GM23338 (cell line): ENCODE results near the gene MDM4. TPM values are rescaled to one million over a fixed set of nuclear protein-coding genes. Genes with fewer than 3 reads are reported as not detected.

Source experiments
- ATAC-seq: fragments of 200-7000 bp; cut with Tn5 transposase; 3 replicates; pipeline ENCODE4 v1.9.1; 2020
- DNase-seq: peaks from one replicate; pipeline ENCODE4 v3.0.0-alpha.2; 2015; ENCODE audit warnings: low spot score
- H2AFZ ChIP-seq: fragments of 200-600 bp; sonication (generic); 2 replicates; pipeline ENCODE4 v1.8.0; 2016; ENCODE audit warnings: antibody characterized with exemption, mild to moderate bottlenecking, moderate library complexity
- H3F3A ChIP-seq: fragments of 200-600 bp; sonication (generic); replicated peaks from 2 replicates; pipeline ENCODE4 v1.8.0; 2017; ENCODE audit warnings: antibody characterized with exemption, mixed run types, low read depth
- H3K27ac ChIP-seq: fragments of 200-600 bp; sonication (generic); 2 replicates; pipeline ENCODE4 v1.6.1; 2016; ENCODE audit warnings: low read depth
- H3K27me3 ChIP-seq: fragments of 200-600 bp; sonication (generic); 2 replicates; pipeline ENCODE4 v1.8.0; 2016; ENCODE audit warnings: mild to moderate bottlenecking, mixed run types, moderate library complexity; ENCODE audit not compliant: insufficient read depth
- H3K36me3 ChIP-seq: fragments of 200-600 bp; sonication (generic); 2 replicates; pipeline ENCODE4 v1.8.0; 2016; ENCODE audit warnings: mild to moderate bottlenecking; ENCODE audit not compliant: insufficient read depth
- H3K4me1 ChIP-seq: fragments of 200-600 bp; sonication (generic); 2 replicates; pipeline ENCODE4 v1.8.0; 2016; ENCODE audit warnings: mild to moderate bottlenecking, moderate library complexity; ENCODE audit not compliant: insufficient read depth
- H3K4me2 ChIP-seq: fragments of 200-600 bp; sonication (generic); 2 replicates; pipeline ENCODE4 v1.7.1; 2017; ENCODE audit warnings: mixed run types
- H3K4me3 ChIP-seq: fragments of 200-600 bp; sonication (generic); 2 replicates; pipeline ENCODE4 v1.6.1; 2016; ENCODE audit warnings: mixed run types
- H3K79me2 ChIP-seq: fragments of 200-600 bp; sonication (generic); replicated peaks from 2 replicates; pipeline ENCODE4 v1.8.0; 2017; ENCODE audit warnings: mild to moderate bottlenecking; ENCODE audit not compliant: insufficient read depth
- H3K9me2 ChIP-seq: fragments of 200-600 bp; sonication (generic); 2 replicates; pipeline ENCODE4 v1.8.0; 2017; ENCODE audit not compliant: insufficient read depth
- H4K20me1 ChIP-seq: fragments of 200-600 bp; sonication (generic); replicated peaks from 2 replicates; pipeline ENCODE4 v1.8.0; 2017; ENCODE audit warnings: mild to moderate bottlenecking; ENCODE audit not compliant: insufficient read depth
- H3K27ac Mint-ChIP-seq: 2 replicates; pipeline ENCODE4 v1.8.0; 2020; ENCODE audit warnings: inconsistent platforms, mild to moderate bottlenecking, moderate library complexity, mixed read lengths
- H3K27me3 Mint-ChIP-seq: 3 replicates; pipeline ENCODE4 v1.8.0; 2022; ENCODE audit warnings: low read depth, mild to moderate bottlenecking, moderate library complexity, mixed read lengths, inconsistent platforms; ENCODE audit not compliant: insufficient read depth, poor library complexity
- H3K36me3 Mint-ChIP-seq: 3 replicates; pipeline ENCODE4 v1.8.0; 2021; ENCODE audit warnings: low read depth, mild to moderate bottlenecking, inconsistent platforms, moderate library complexity, mixed read lengths
- H3K4me1 Mint-ChIP-seq: 3 replicates; pipeline ENCODE4 v1.8.0; 2020; ENCODE audit warnings: mild to moderate bottlenecking, inconsistent platforms, mixed read lengths
- H3K4me3 Mint-ChIP-seq: 3 replicates; pipeline ENCODE4 v1.8.0; 2021; ENCODE audit warnings: moderate library complexity, mild to moderate bottlenecking, inconsistent platforms, mixed read lengths
- H3K9me3 Mint-ChIP-seq: 3 replicates; pipeline ENCODE4 v1.8.0; 2020; ENCODE audit warnings: moderate library complexity, mild to moderate bottlenecking, inconsistent platforms, mixed read lengths
- CREB1 ChIP-seq: fragments of 250-450 bp; sonication (Bioruptor Pico); IDR thresholded peaks from 2 replicates; pipeline ENCODE4 v1.5.0; 2020; ENCODE audit warnings: low read depth, mild to moderate bottlenecking, moderate library complexity
- CTCF ChIP-seq, 2 experiments: fragments of 200-600 bp in 1 of 2; sonication (generic) in 1 of 2; conservative IDR thresholded peaks; 2 replicates each; pipeline versions ENCODE4 v1.5.1 to v1.6.1; 2016 to 2017; ENCODE audit warnings: antibody characterized with exemption in 2 of 2, low read depth in 2 of 2, mild to moderate bottlenecking in 2 of 2, moderate library complexity in 1 of 2
- ETS1 ChIP-seq: IDR thresholded peaks from 2 replicates; pipeline ENCODE4 v1.6.1; 2016; ENCODE audit warnings: antibody characterized with exemption
- EZH2phosphoT487 ChIP-seq: fragments of 200-600 bp; sonication (generic); IDR thresholded peaks from one replicate; pipeline ENCODE4 v1.8.1; 2018; ENCODE audit warnings: antibody characterized with exemption; ENCODE audit not compliant: unreplicated experiment
- JUNB ChIP-seq: IDR thresholded peaks from one replicate; pipeline ENCODE4 v1.6.1; 2016; ENCODE audit warnings: antibody characterized with exemption; ENCODE audit not compliant: unreplicated experiment
- NANOG ChIP-seq: IDR thresholded peaks from 2 replicates; pipeline ENCODE4 v1.6.1; 2016; ENCODE audit warnings: antibody characterized with exemption, borderline replicate concordance
- POLR2AphosphoS5 ChIP-seq: IDR thresholded peaks from 2 replicates; pipeline ENCODE4 v1.6.1; 2016; ENCODE audit warnings: antibody characterized with exemption, low read depth
- STAT1 ChIP-seq: IDR thresholded peaks from one replicate; pipeline ENCODE4 v1.6.1; 2016; ENCODE audit warnings: antibody characterized with exemption; ENCODE audit not compliant: unreplicated experiment
- ZNF114 ChIP-seq: fragments of 250-450 bp; sonication (Bioruptor Pico); IDR thresholded peaks from 2 replicates; pipeline ENCODE4 v1.5.0; 2020; ENCODE audit warnings: mild to moderate bottlenecking, moderate library complexity
- ZNF331 ChIP-seq: fragments of 250-450 bp; sonication (Bioruptor Pico); IDR thresholded peaks from 2 replicates; pipeline ENCODE4 v1.5.0; 2020; ENCODE audit warnings: low read depth, mild to moderate bottlenecking, moderate library complexity
- ZNF462 ChIP-seq: fragments of 250-450 bp; sonication (Bioruptor Pico); IDR thresholded peaks from 2 replicates; pipeline ENCODE4 v1.5.0; 2020; ENCODE audit warnings: mild to moderate bottlenecking, moderate library complexity
- polyA plus RNA-seq: library from polyadenylated mRNA; unstranded; fragments of >200 nt; fragmentation: Nextera tagmentation; extraction: Ambion mirVana; gene quantifications from 2 replicates; pipeline ENCODE4 v1.2.1, GENCODE V29; 2016
- total RNA-seq: library from RNA; depleted of rRNA; stranded (reverse); fragments of >200 nt; shearing (Covaris generic); gene quantifications from 2 replicates; pipeline ENCODE4 v1.2.3, GENCODE V29; 2014

Gene MDM4
- total and polyA plus RNA-seq, 2 experiments from 2014 or later = 24.8 to 56.1 TPM

- DNase-seq = no peak
- no peak overlapping the region for H3K4me3 ChIP-seq
- ATAC-seq = no peak
- no peaks in the 10 kb centered on the region for H3K27me3 ChIP-seq
- no peaks in the 10 kb centered on the region for H3K79me2 ChIP-seq
- no peak overlapping the region for H3K4me2 ChIP-seq
- Mint-ChIP-seq H3K27ac (no peak overlapping the region), H3K4me3 (no peak overlapping the region), H3K4me1 (no peaks in the 10 kb centered on the region; the same call in 2 of the 3 replicates), H3K36me3 (peaks cover 87% of the 10 kb centered on the region), H3K27me3 (peaks cover 1% of the 10 kb centered on the region), H3K9me3 (no peaks in the 10 kb centered on the region)
- no peaks in the 10 kb centered on the region for H3K9me2 ChIP-seq
- peaks cover 57% of the 10 kb centered on the region for H3K36me3 ChIP-seq
- no peak overlapping the region for H3K27ac ChIP-seq
- peaks cover 5% of the 10 kb centered on the region for H4K20me1 ChIP-seq
- H3K4me1 ChIP-seq = no peaks in the 10 kb centered on the region
- no peaks in the 10 kb centered on the region; the same call in 1 of the 2 replicates for H3F3A ChIP-seq
- no peak overlapping the region for H2AFZ ChIP-seq
- no peak for TF ChIP-seq ZNF331 (CRISPR knock-in tag)
- no peak for TF ChIP-seq NANOG
- TF ChIP-seq JUNB = no peak
- no peak for TF ChIP-seq ETS1
- no peak for TF ChIP-seq CTCF (conservative IDR thresholded peaks at IDR 0.05; ENCODE audit: low read depth in 2 of 2)
Observed at GRCh38 chr1:204545881-204546280, 29.7 kb downstream of the MDM4 start.

GRCh38 chr1:204548265-204548664 is 32.1 kb downstream of the MDM4 start:
- H3K9me3 Mint-ChIP-seq = no peaks in the 10 kb centered on the region
- peaks cover 4% of the 10 kb centered on the region for H3K27me3 Mint-ChIP-seq
- Histone ChIP-seq H3K4me2 (no peak overlapping the region), H3F3A (no peaks in the 10 kb centered on the region; the same call in 1 of the 2 replicates), H3K79me2 (no peaks in the 10 kb centered on the region), H3K9me2 (no peaks in the 10 kb centered on the region), H3K4me1 (no peaks in the 10 kb centered on the region), H3K27ac (no peak overlapping the region), H3K36me3 (peaks cover 46% of the 10 kb centered on the region), H3K27me3 (no peaks in the 10 kb centered on the region), H3K4me3 (no peak overlapping the region), H4K20me1 (peaks cover 5% of the 10 kb centered on the region), H2AFZ (no peak overlapping the region)
- ATAC-seq (no peak), DNase-seq (no peak)
- peaks cover 83% of the 10 kb centered on the region for H3K36me3 Mint-ChIP-seq
- H3K4me3 Mint-ChIP-seq = no peak overlapping the region
- no peak overlapping the region for H3K27ac Mint-ChIP-seq
- no peaks in the 10 kb centered on the region for H3K4me1 Mint-ChIP-seq
- no peak for TF ChIP-seq STAT1
- TF ChIP-seq ZNF462 (CRISPR knock-in tag) = no peak
- no peak for TF ChIP-seq JUNB
- TF ChIP-seq ETS1 = no peak
- no peak for TF ChIP-seq EZH2phosphoT487
- no peak for TF ChIP-seq ZNF114 (CRISPR knock-in tag)
- no peak for TF ChIP-seq NANOG
- TF ChIP-seq CREB1 (CRISPR knock-in tag) = no peak
- TF ChIP-seq POLR2AphosphoS5 = no peak
- no peak for TF ChIP-seq ZNF331 (CRISPR knock-in tag)
